GM12892 (cell line): ENCODE data around the gene PTGS2.
"Not testable (repeated sequence)": the region's sequence is repeated elsewhere in the genome, so short reads cannot be mapped to it uniquely, and the experiment has no call there.

Experiments
- DNase-seq: peaks from one replicate; pipeline ENCODE4 v3.0.0; 2011; ENCODE audit not compliant: insufficient read length
- FAIRE-seq: peaks from 2 replicates; lab custom pipeline; 2011; peaks lifted over from hg19 to GRCh38; lab: Jason Lieb, UNC
- POLR2A ChIP-seq: IDR thresholded peaks from 2 replicates; pipeline ENCODE4 v1.6.1; 2011; ENCODE audit warnings: low read depth, low read length, control low read depth
- POLR2AphosphoS5 ChIP-seq: IDR thresholded peaks from 2 replicates; pipeline ENCODE4 v1.6.1; 2011; ENCODE audit warnings: low read depth, low read length, control low read depth
- TAF1 ChIP-seq: IDR thresholded peaks from 2 replicates; pipeline ENCODE4 v1.6.1; 2011; ENCODE audit warnings: low read depth, mild to moderate bottlenecking, control low read depth, low read length, borderline replicate concordance

The PTGS2 gene

GRCh38 chr1:186662752-186663151, 17.5 kb downstream of the PTGS2 start:
- TF ChIP-seq POLR2A: no peak
- DNase-seq (no peak), FAIRE-seq (no peak)

- FAIRE-seq (no peak), DNase-seq (no peak)
Observed at GRCh38 chr1:186659890-186660341, 20.3 kb downstream of the PTGS2 start.

GRCh38 chr1:186658999-186659398, 21.2 kb downstream of the PTGS2 start:
- no peak for DNase-seq
- no peak for FAIRE-seq
- TF ChIP-seq POLR2AphosphoS5 (no peak), TAF1 (no peak), POLR2A (no peak)

More at GRCh38 chr1:186659890-186660341, 20.3 kb downstream of the PTGS2 start:
- TF ChIP-seq POLR2A (no peak), TAF1 (no peak), POLR2AphosphoS5 (no peak)

- FAIRE-seq: no peak
- no peak for DNase-seq
- TF ChIP-seq TAF1 (no peak), POLR2A (no peak), POLR2AphosphoS5 (no peak)
Observed at GRCh38 chr1:186657481-186657880, 22.7 kb downstream of the PTGS2 start.

DNA sequence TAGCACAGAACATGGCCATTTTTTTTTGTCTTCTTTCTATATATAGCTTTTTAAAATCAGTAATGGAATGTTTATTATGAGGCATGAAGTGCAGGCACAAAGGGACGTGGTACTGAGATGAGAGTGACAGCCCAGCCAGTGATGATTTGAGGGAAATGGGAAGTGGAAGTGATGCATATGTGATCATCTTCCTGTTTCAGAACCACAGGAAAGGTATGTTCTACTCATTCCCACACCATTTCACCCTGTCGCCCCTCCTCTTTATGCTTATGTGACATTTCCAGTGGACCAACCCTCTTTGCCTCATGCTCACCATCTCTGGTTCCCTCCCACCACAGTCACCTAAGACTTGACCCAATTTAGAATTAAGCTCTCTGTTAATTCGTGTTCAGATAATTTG, 24.3 kb downstream of the PTGS2 start:
- no peak for DNase-seq
- TF ChIP-seq POLR2A: no peak
- TF ChIP-seq POLR2AphosphoS5: no peak
- TF ChIP-seq TAF1: no peak
- FAIRE-seq: no peak

GRCh38 chr1:186654741-186655140, 25.5 kb downstream of the PTGS2 start:
- no peak for DNase-seq
- no peak for FAIRE-seq
- TF ChIP-seq POLR2A (no peak), POLR2AphosphoS5 (no peak), TAF1 (no peak)

GRCh38 chr1:186653312-186653711, 26.9 kb downstream of the PTGS2 start:
- no peak for TF ChIP-seq TAF1
- no peak for TF ChIP-seq POLR2AphosphoS5
- no peak for TF ChIP-seq POLR2A
- FAIRE-seq (no peak), DNase-seq (no peak)

DNA sequence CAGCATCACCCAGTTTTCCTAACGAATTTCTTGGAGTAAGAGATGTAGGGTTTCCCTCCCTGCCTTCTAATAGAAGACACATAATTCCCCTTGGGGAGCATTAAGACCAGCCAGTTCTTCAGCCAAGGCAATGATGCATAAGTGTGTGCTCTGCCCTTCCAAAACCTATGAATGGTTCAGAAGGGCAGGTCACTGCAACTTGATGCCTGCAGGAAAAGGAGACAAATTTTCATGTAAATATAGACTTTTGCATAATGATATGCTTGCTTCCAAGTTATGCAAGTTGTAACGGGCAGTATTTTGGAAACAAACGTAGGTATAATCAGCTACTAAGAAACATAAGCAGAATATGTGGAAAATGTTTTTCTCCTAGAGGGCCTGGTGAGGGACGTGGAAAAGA, 31.6 kb downstream of the PTGS2 start:
- FAIRE-seq (no peak), DNase-seq (no peak)
- TF ChIP-seq POLR2A (no peak), TAF1 (no peak), POLR2AphosphoS5 (no peak)

DNA sequence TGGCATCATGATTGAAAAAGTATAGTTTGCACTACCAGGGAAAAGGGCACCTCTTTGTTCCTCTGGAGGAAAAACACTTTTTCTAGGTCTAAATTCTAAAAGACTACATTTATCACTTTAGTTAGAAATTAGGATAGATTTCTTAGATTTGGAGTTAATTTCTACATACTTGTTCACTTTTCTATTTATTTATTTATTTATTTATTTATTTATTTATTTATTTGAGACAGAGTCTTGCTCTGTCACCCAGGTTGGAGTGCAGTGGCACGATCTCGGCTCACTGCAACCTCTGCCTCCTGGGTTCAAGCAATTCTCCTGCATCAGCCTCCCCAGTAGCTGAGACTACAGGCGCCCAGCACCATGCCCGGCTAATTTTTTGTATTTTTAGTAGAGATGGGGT, 32.2 kb downstream of the PTGS2 start:
- not testable (repeated sequence) for DNase-seq, FAIRE-seq

GRCh38 chr1:186643614-186644013, 36.6 kb downstream of the PTGS2 start:
- TF ChIP-seq TAF1 (no peak), POLR2AphosphoS5 (no peak), POLR2A (no peak)
- DNase-seq: no peak
- FAIRE-seq: no peak

- not testable (repeated sequence) for DNase-seq, FAIRE-seq
Observed at GRCh38 chr1:186637567-186637966, 42.7 kb downstream of the PTGS2 start.

DNA sequence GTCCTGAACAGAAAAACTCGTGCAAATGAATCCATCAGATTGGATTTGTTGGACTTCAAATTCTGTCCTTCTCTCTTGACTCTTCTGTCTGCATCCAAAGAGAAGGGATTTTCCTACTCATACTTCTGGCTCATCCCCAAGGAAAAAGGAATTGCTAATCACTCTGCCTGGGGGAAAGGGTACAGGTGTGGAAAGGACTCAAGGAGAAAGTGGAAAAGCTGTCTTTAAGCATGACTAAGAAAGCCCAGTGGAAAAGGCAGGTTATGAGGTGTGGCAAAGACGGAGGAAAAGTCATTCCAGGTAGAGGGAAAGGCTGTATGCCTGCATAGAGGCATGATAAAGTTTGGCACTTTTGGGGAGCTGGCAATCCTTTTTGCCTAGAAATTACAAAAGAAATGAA, 43.4 kb downstream of the PTGS2 start:
- DNase-seq (no peak), FAIRE-seq (no peak)
- TF ChIP-seq TAF1 (no peak), POLR2AphosphoS5 (no peak), POLR2A (no peak)

DNA sequence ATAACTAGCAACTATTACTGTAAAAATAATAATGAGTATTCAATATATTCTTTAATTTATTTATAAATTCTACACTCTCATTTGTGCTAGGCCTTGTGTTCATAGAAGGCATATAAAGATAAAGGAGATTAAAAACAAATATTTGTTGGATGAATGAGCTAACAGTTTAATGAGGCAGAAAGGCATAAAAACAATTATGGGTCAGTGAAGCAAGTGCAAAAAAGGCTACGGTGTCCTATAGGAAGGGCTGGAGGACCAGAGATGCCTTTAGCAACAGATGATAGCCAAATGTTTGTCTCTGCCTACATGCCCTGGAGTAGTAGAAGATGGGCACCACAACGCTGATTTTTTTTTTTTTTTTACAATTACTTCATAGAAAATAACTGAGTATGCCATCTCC, 45.7 kb downstream of the PTGS2 start:
- FAIRE-seq (no peak), DNase-seq (no peak)
- TF ChIP-seq TAF1: no peak
- no peak for TF ChIP-seq POLR2AphosphoS5
- TF ChIP-seq POLR2A: no peak
